Nucleus accumbens (tissue), 56 donors: ENCODE measurements around the gene ANXA8L1.
"Not testable (repeated sequence)": the region's sequence is repeated elsewhere in the genome, so short reads cannot be mapped to it uniquely, and the experiment has no call there.

Experiments
- DNase-seq, 56 donors: peaks; one replicate each; lab custom pipeline; 2025; lab: John Stamatoyannopoulos, UW

The ANXA8L1 gene

GRCh38 chr10:46375406-46375805 lies at the start of gene ANXA8L1:
Gene ANXA8L1 (plus strand): TSS chr10:46375776. CDS start chr10:46375852, 76 bp downstream.
- DNase-seq, result not testable (repeated sequence)

GRCh38 chr10:46326066-46326465 lies 49.5 kb upstream of the ANXA8L1 start:
- no peak for DNase-seq

GRCh38 chr10:46326971-46327370 lies 48.6 kb upstream of the ANXA8L1 start:
- DNase-seq, result no peak

GRCh38 chr10:46327685-46328084 lies 47.9 kb upstream of the ANXA8L1 start:
- no peak for DNase-seq

GRCh38 chr10:46328853-46329689 lies 46.5 kb upstream of the ANXA8L1 start:
- peak in 49 of 56 donors; percentile 18 to 93 (median 64) for DNase-seq

- DNase-seq, result peak in 4 of 56 donors; percentile 16 to 79 (median 46)
Measured at GRCh38 chr10:46329690-46330016, 45.9 kb upstream of the ANXA8L1 start.

GRCh38 chr10:46330894-46331293 lies 44.7 kb upstream of the ANXA8L1 start:
- no peak for DNase-seq

GRCh38 chr10:46365484-46365883 lies 10.1 kb upstream of the ANXA8L1 start:
- DNase-seq, result not testable (repeated sequence)

- not testable (repeated sequence) for DNase-seq
Measured at GRCh38 chr10:46367209-46367608, 8.4 kb upstream of the ANXA8L1 start.

- DNase-seq, result not testable (repeated sequence)
Measured at GRCh38 chr10:46367666-46368240, 7.8 kb upstream of the ANXA8L1 start.

- not testable (repeated sequence) for DNase-seq
Measured at GRCh38 chr10:46368956-46369355, 6.6 kb upstream of the ANXA8L1 start.

- DNase-seq, result not testable (repeated sequence)
Measured at GRCh38 chr10:46374410-46374809, 1.2 kb upstream of the ANXA8L1 start.

GRCh38 chr10:46377022-46377421 lies 1.4 kb downstream of the ANXA8L1 start:
- not testable (repeated sequence) for DNase-seq

GRCh38 chr10:46377651-46378050 lies 2.1 kb downstream of the ANXA8L1 start:
- not testable (repeated sequence) for DNase-seq

GRCh38 chr10:46378108-46378507 lies 2.5 kb downstream of the ANXA8L1 start:
- not testable (repeated sequence) for DNase-seq

- DNase-seq, result not testable (repeated sequence)
Measured at GRCh38 chr10:46379233-46379848, 3.8 kb downstream of the ANXA8L1 start.

GRCh38 chr10:46385858-46386257 lies 10.3 kb downstream of the ANXA8L1 start:
- not testable (repeated sequence) for DNase-seq

- not testable (repeated sequence) for DNase-seq
Measured at GRCh38 chr10:46386694-46387093, 11.1 kb downstream of the ANXA8L1 start.

GRCh38 chr10:46387309-46387902 lies 11.8 kb downstream of the ANXA8L1 start:
- DNase-seq, result not testable (repeated sequence)

GRCh38 chr10:46391422-46391821 lies 15.8 kb downstream of the ANXA8L1 start:
- not testable (repeated sequence) for DNase-seq
